ENCODE measurements around the gene STK10.

DNA sequence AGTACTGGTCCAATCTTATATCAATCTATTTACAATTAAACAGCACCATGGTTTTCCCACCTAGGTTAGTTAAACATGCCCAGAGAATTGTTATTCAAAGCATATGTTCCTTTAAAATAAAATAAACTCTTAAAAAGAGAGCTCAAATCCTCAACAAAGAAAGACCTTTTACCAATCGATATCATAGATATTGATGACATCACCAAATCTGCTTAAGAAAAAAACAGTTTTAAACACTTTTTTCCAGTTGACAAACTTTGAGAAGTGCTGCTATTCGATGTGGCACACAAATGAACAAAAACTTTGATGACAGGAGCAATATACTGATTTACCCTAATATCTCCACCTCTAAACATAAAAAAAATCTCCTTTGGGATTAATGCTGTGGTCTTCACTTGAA lies 21.7 kb upstream of the STK10 start:
- no peak for TF ChIP-seq CTCF (IDR thresholded peaks at IDR 0.05)
- no peak for TF ChIP-seq EZH2 (IDR thresholded peaks at IDR 0.05; ENCODE audit: borderline replicate concordance, insufficient read depth, low read depth, low read length, poor library complexity, severe bottlenecking)
